Neural progenitor cell (in vitro differentiated cells): Measurements from ENCODE around the gene TENM3. TPM values are rescaled to one million over a fixed set of nuclear protein-coding genes. Genes with fewer than 3 reads are reported as not detected.

Source experiments
- DNase-seq: peaks from one replicate; pipeline ENCODE4 v3.0.0-alpha.2; 2016; ENCODE audit warnings: low spot score
- H2AFZ ChIP-seq: fragments of 200-600 bp; sonication (generic); replicated peaks from 2 replicates; pipeline ENCODE4 v1.6.1; 2016; ENCODE audit warnings: antibody characterized with exemption
- H3F3A ChIP-seq: fragments of 200-600 bp; sonication (generic); 2 replicates; pipeline ENCODE4 v1.6.1; 2016; ENCODE audit warnings: antibody characterized with exemption, low read depth
- H3K27ac ChIP-seq: fragments of 200-600 bp; sonication (generic); 2 replicates; pipeline ENCODE4 v1.5.1; 2016; ENCODE audit warnings: mild to moderate bottlenecking
- H3K27me3 ChIP-seq: fragments of 200-600 bp; sonication (generic); 2 replicates; pipeline ENCODE4 v1.6.1; 2016; ENCODE audit warnings: mild to moderate bottlenecking, moderate library complexity
- H3K36me3 ChIP-seq: fragments of 200-600 bp; sonication (generic); 2 replicates; pipeline ENCODE4 v1.5.1; 2016
- H3K4me1 ChIP-seq: fragments of 200-600 bp; sonication (generic); 2 replicates; pipeline ENCODE4 v1.6.1; 2016; ENCODE audit warnings: mixed run types
- H3K4me2 ChIP-seq: fragments of 200-600 bp; sonication (generic); 2 replicates; pipeline ENCODE4 v1.6.1; 2016
- H3K4me3 ChIP-seq: fragments of 200-600 bp; sonication (generic); 2 replicates; pipeline ENCODE4 v1.5.1; 2016
- H3K79me2 ChIP-seq: fragments of 200-600 bp; sonication (generic); 2 replicates; pipeline ENCODE4 v1.6.1; 2016; ENCODE audit warnings: low read depth
- H3K9ac ChIP-seq: fragments of 200-600 bp; sonication (generic); 2 replicates; pipeline ENCODE4 v1.6.1; 2016
- H3K9me3 ChIP-seq: fragments of 200-600 bp; sonication (generic); 2 replicates; pipeline ENCODE4 v1.5.1; 2016; ENCODE audit warnings: low read depth
- H4K20me1 ChIP-seq: fragments of 200-600 bp; sonication (generic); 2 replicates; pipeline ENCODE4 v1.6.1; 2016; ENCODE audit warnings: low read depth
- H3K27ac Mint-ChIP-seq: 3 replicates; pipeline ENCODE4 v1.8.0; 2021; ENCODE audit warnings: mixed read lengths
- H3K27me3 Mint-ChIP-seq: 2 replicates; pipeline ENCODE4 v1.8.0; 2022; ENCODE audit warnings: low read depth, mild to moderate bottlenecking, inconsistent platforms, moderate library complexity, mixed read lengths; ENCODE audit not compliant: insufficient read depth
- H3K36me3 Mint-ChIP-seq: 3 replicates; pipeline ENCODE4 v1.8.0; 2021; ENCODE audit warnings: mixed read lengths
- H3K4me1 Mint-ChIP-seq: 3 replicates; pipeline ENCODE4 v1.8.0; 2021; ENCODE audit warnings: mixed read lengths
- H3K4me3 Mint-ChIP-seq: 3 replicates; pipeline ENCODE4 v1.8.0; 2021; ENCODE audit warnings: mild to moderate bottlenecking, moderate library complexity, mixed read lengths
- H3K9me3 Mint-ChIP-seq: 3 replicates; pipeline ENCODE4 v1.8.0; 2020; ENCODE audit warnings: mixed read lengths
- EZH2 ChIP-seq: fragments of 200-600 bp; sonication (generic); IDR thresholded peaks from 2 replicates; pipeline ENCODE4 v1.6.1; 2017; ENCODE audit warnings: antibody characterized with exemption, mild to moderate bottlenecking, moderate library complexity
- EZH2phosphoT487 ChIP-seq: fragments of 200-600 bp; sonication (generic); IDR thresholded peaks from 2 replicates; pipeline ENCODE4 v1.6.1; 2017; ENCODE audit warnings: antibody characterized with exemption
- total RNA-seq: library from RNA; depleted of rRNA; stranded (reverse); fragments of >200 nt; gene quantifications from 2 replicates; pipeline ENCODE4 v1.2.3, GENCODE V29; 2015; ENCODE audit warnings: low replicate concordance
- TF ChIP-seq, protein P1 (sequence below): fragments of 200-600 bp; sonication (generic); IDR thresholded peaks from 2 replicates; pipeline ENCODE4 v1.5.1; 2017; ENCODE audit warnings: antibody characterized with exemption, mild to moderate bottlenecking

Gene TENM3
- total RNA-seq, 1 donor from 2014 or later = 78.7 TPM

DNA sequence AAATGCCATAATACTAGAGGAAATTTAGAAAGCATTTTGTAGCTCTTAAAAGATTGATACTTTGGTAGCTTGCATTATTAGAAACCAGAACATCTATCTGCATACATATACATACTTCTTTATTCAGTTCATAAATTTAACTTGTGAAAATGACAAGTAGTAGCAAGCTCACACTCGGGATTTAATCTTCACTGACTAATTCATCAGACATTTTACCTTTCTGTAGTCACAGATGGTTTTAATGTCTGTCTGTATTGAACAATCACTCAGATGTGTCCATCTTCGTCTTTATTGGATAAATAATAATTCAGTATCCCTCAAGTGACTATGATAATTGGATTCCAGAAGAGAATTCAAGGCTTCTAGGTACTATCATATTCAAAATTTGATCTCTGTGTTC lies 232.3 kb downstream of the TENM3 start:
- Histone ChIP-seq H3K4me3 (no peak overlapping the region), H3K9me3 (peaks cover 7% of the 10 kb centered on the region), H3K27ac (no peak overlapping the region), H4K20me1 (peaks cover 25% of the 10 kb centered on the region), H3K79me2 (peaks cover 96% of the 10 kb centered on the region), H3K9ac (no peak overlapping the region), H2AFZ (no peak overlapping the region), H3K4me2 (no peak overlapping the region), H3K27me3 (no peaks in the 10 kb centered on the region), H3K36me3 (peaks cover 14% of the 10 kb centered on the region), H3K4me1 (peaks cover 5% of the 10 kb centered on the region), H3F3A (peaks cover 18% of the 10 kb centered on the region)
- no peak for TF ChIP-seq EZH2phosphoT487
- TF ChIP-seq, protein P1, sequence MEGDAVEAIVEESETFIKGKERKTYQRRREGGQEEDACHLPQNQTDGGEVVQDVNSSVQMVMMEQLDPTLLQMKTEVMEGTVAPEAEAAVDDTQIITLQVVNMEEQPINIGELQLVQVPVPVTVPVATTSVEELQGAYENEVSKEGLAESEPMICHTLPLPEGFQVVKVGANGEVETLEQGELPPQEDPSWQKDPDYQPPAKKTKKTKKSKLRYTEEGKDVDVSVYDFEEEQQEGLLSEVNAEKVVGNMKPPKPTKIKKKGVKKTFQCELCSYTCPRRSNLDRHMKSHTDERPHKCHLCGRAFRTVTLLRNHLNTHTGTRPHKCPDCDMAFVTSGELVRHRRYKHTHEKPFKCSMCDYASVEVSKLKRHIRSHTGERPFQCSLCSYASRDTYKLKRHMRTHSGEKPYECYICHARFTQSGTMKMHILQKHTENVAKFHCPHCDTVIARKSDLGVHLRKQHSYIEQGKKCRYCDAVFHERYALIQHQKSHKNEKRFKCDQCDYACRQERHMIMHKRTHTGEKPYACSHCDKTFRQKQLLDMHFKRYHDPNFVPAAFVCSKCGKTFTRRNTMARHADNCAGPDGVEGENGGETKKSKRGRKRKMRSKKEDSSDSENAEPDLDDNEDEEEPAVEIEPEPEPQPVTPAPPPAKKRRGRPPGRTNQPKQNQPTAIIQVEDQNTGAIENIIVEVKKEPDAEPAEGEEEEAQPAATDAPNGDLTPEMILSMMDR = no peak
- no peak for TF ChIP-seq EZH2
- no peak overlapping the region for H3K27ac Mint-ChIP-seq
- H3K27me3 Mint-ChIP-seq = no peaks in the 10 kb centered on the region
- peaks cover 11% of the 10 kb centered on the region for H3K9me3 Mint-ChIP-seq
- H3K4me1 Mint-ChIP-seq = peaks cover 3% of the 10 kb centered on the region
- no peak for DNase-seq
- no peak overlapping the region for H3K4me3 Mint-ChIP-seq
- peaks cover 20% of the 10 kb centered on the region for H3K36me3 Mint-ChIP-seq

DNA sequence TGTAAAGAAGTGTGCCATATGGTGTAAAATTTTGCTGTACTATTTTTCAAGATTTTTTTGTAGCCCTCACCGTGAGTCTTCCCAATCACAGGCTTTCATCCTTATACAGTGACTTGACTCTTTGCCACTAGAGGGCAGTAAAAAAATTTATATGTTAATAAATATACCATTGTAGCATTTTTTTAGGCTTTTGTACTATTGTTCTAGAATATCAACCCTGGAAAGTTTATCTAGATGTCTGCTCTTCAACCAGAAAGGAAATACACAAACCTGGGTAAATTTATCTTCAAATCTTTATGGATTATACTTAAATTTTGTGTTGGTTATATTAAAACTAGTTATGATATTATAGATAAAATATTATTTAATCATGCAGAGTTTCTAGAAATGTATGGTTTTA lies 235.3 kb downstream of the TENM3 start:
- Histone ChIP-seq H2AFZ (no peak overlapping the region), H4K20me1 (peaks cover 25% of the 10 kb centered on the region), H3K4me2 (no peak overlapping the region), H3K79me2 (peaks cover 97% of the 10 kb centered on the region), H3K4me3 (no peak overlapping the region), H3K9me3 (no peaks in the 10 kb centered on the region), H3K4me1 (peaks cover 5% of the 10 kb centered on the region), H3K27ac (no peak overlapping the region), H3F3A (peaks cover 24% of the 10 kb centered on the region), H3K36me3 (no peaks in the 10 kb centered on the region), H3K9ac (no peak overlapping the region), H3K27me3 (no peaks in the 10 kb centered on the region)
- TF ChIP-seq, protein P1 = peak; percentile 84
- TF ChIP-seq EZH2phosphoT487 = no peak
- no peak overlapping the region for H3K4me3 Mint-ChIP-seq
- no peak overlapping the region for H3K27ac Mint-ChIP-seq
- peaks cover 15% of the 10 kb centered on the region for H3K36me3 Mint-ChIP-seq
- peaks cover 4% of the 10 kb centered on the region for H3K9me3 Mint-ChIP-seq
- H3K4me1 Mint-ChIP-seq = peaks cover 3% of the 10 kb centered on the region
- no peaks in the 10 kb centered on the region for H3K27me3 Mint-ChIP-seq
- DNase-seq = peak; percentile 76

- Histone ChIP-seq H3F3A (peaks cover 11% of the 10 kb centered on the region), H3K27me3 (no peaks in the 10 kb centered on the region), H3K4me3 (no peak overlapping the region), H3K9me3 (no peaks in the 10 kb centered on the region), H3K79me2 (peaks cover 92% of the 10 kb centered on the region), H3K4me2 (no peak overlapping the region), H3K36me3 (no peaks in the 10 kb centered on the region), H3K4me1 (peaks cover 16% of the 10 kb centered on the region), H2AFZ (no peak overlapping the region), H3K27ac (no peak overlapping the region), H4K20me1 (no peaks in the 10 kb centered on the region), H3K9ac (no peak overlapping the region)
- H3K4me1 Mint-ChIP-seq = no peaks in the 10 kb centered on the region
- H3K27ac Mint-ChIP-seq = no peak overlapping the region
- TF ChIP-seq EZH2 (no peak), EZH2phosphoT487 (no peak)
- TF ChIP-seq, protein P1 = no peak
- H3K27me3 Mint-ChIP-seq = no peaks in the 10 kb centered on the region
- H3K9me3 Mint-ChIP-seq = peaks cover 25% of the 10 kb centered on the region
- peaks cover 40% of the 10 kb centered on the region for H3K36me3 Mint-ChIP-seq
- no peak for DNase-seq
- H3K4me3 Mint-ChIP-seq = no peak overlapping the region
Observed at GRCh38 chr4:182483685-182484084, 240.5 kb downstream of the TENM3 start.
